Breast epithelium (tissue), 3 donors: ENCODE measurements around the gene CIRBP.

ENCODE experiments used
- CTCF ChIP-seq, 3 donors: fragments of 450-650 bp; IDR thresholded peaks; one replicate each; pipeline ENCODE4 v1.5.1; 2016 to 2017; ENCODE audit warnings: antibody characterized with exemption in 3 of 3, mild to moderate bottlenecking in 3 of 3, moderate library complexity in 3 of 3
- POLR2A ChIP-seq: fragments of 450-650 bp; IDR thresholded peaks from one replicate; pipeline ENCODE4 v1.6.1; 2016; ENCODE audit warnings: antibody characterized with exemption, mild to moderate bottlenecking, moderate library complexity
- POLR2AphosphoS5 ChIP-seq, 3 donors: sonication (generic); formaldehyde crosslinking; IDR thresholded peaks; one replicate each; pipeline ENCODE4 v1.6.1; 2017; ENCODE audit warnings: antibody characterized with exemption in 3 of 3

GRCh38 chr19:1299801-1300200, 30.7 kb downstream of the CIRBP start:
- TF ChIP-seq CTCF (IDR thresholded peaks at IDR 0.05) (no peak), POLR2A (no peak), POLR2AphosphoS5 (IDR thresholded peaks at IDR 0.05) (no peak)
